HepG2 (cell line): ENCODE data around the gene TMC4. TPM values are rescaled to one million over a fixed set of nuclear protein-coding genes. Genes with fewer than 3 reads are reported as not detected.

Experiments used
- CREB1 ChIP-seq, 2 experiments: fragments of 450-650 bp in 1 of 2; IDR thresholded peaks; 2 replicates each; pipeline ENCODE4 v1.6.1; 2016 to 2017; ENCODE audit warnings: control low read depth in 1 of 2, mild to moderate bottlenecking in 1 of 2, missing compliant biosample characterization in 1 of 2, missing genetic modification characterization in 1 of 2
- HDAC6 ChIP-seq: fragments of 200-600 bp; sonication (generic); IDR thresholded peaks from 2 replicates; pipeline ENCODE4 v1.7.0; 2017; ENCODE audit warnings: mild to moderate bottlenecking, antibody characterized with exemption, low read length, low read depth
- HNRNPUL1 ChIP-seq: fragments of 200-400 bp; formaldehyde crosslinking; IDR thresholded peaks from 2 replicates; pipeline ENCODE4 v1.6.1; 2017; ENCODE audit warnings: low read depth, mild to moderate bottlenecking, low read length, moderate library complexity
- HOXA5 ChIP-seq: sonication (generic); formaldehyde crosslinking; IDR thresholded peaks from 2 replicates; pipeline ENCODE4 v1.4.0; 2020; ENCODE audit warnings: missing genetic modification reagents
- MAF1 ChIP-seq: sonication (generic); formaldehyde crosslinking; IDR thresholded peaks from 2 replicates; pipeline ENCODE4 v1.5.0; 2020; ENCODE audit warnings: missing genetic modification reagents, borderline replicate concordance
- MXI1 ChIP-seq: IDR thresholded peaks from 3 replicates; pipeline ENCODE4 v1.6.1; 2012; ENCODE audit warnings: low read depth, low read length, inconsistent platforms, borderline replicate concordance
- NCOA2 ChIP-seq: sonication (generic); formaldehyde crosslinking; IDR thresholded peaks from 2 replicates; pipeline ENCODE4 v1.8.0; 2022; ENCODE audit warnings: inconsistent platforms
- PHF21A ChIP-seq: sonication (generic); formaldehyde crosslinking; IDR thresholded peaks from 2 replicates; pipeline ENCODE4 v1.5.0; 2020; ENCODE audit warnings: mild to moderate bottlenecking, missing genetic modification reagents
- SMARCC2 ChIP-seq: fragments of 450-650 bp; IDR thresholded peaks from 2 replicates; pipeline ENCODE4 v1.6.1; 2017; ENCODE audit warnings: antibody characterized with exemption, mild to moderate bottlenecking
- ZBTB49 ChIP-seq: sonication (generic); formaldehyde crosslinking; IDR thresholded peaks from 2 replicates; pipeline ENCODE4 v1.4.0; 2020; ENCODE audit warnings: missing genetic modification reagents, borderline replicate concordance
- ZFP36 ChIP-seq: fragments of 150-350 bp; IDR thresholded peaks from 2 replicates; pipeline ENCODE4 v1.6.1; 2018; ENCODE audit warnings: borderline replicate concordance, low read length, low read depth; ENCODE audit not compliant: partially characterized antibody
- ZFP36L1 ChIP-seq: sonication (generic); formaldehyde crosslinking; IDR thresholded peaks from 2 replicates; pipeline ENCODE4 v1.8.0; 2022; ENCODE audit warnings: mild to moderate bottlenecking, missing genetic modification reagents, moderate library complexity
- ZFY ChIP-seq: sonication (generic); formaldehyde crosslinking; IDR thresholded peaks from 2 replicates; pipeline ENCODE4 v1.4.0; 2020; ENCODE audit warnings: missing genetic modification reagents
- ZNF136 ChIP-seq: sonication (generic); formaldehyde crosslinking; IDR thresholded peaks from 2 replicates; pipeline ENCODE4 v1.8.1; 2022; ENCODE audit warnings: low read depth, mild to moderate bottlenecking, moderate library complexity, missing genetic modification reagents
- ZNF230 ChIP-seq: sonication (generic); formaldehyde crosslinking; IDR thresholded peaks from 2 replicates; pipeline ENCODE4 v1.4.0; 2020; ENCODE audit warnings: mild to moderate bottlenecking, missing genetic modification reagents
- ZNF274 ChIP-seq: sonication (generic); formaldehyde crosslinking; IDR thresholded peaks from 2 replicates; pipeline ENCODE4 v1.5.1; 2020; ENCODE audit warnings: mild to moderate bottlenecking, missing genetic modification reagents
- ZNF276 ChIP-seq: sonication (generic); formaldehyde crosslinking; IDR thresholded peaks from 2 replicates; pipeline ENCODE4 v1.4.0; 2020; ENCODE audit warnings: mild to moderate bottlenecking, low read depth, missing genetic modification reagents
- ZNF441 ChIP-seq: sonication (generic); formaldehyde crosslinking; IDR thresholded peaks from 2 replicates; pipeline ENCODE4 v1.7.0; 2021; ENCODE audit warnings: missing genetic modification reagents, borderline replicate concordance
- ZNF597 ChIP-seq: sonication (generic); formaldehyde crosslinking; IDR thresholded peaks from 2 replicates; pipeline ENCODE4 v1.5.0; 2020; ENCODE audit warnings: missing genetic modification reagents
- polyA plus RNA-seq, 8 experiments: library from polyadenylated mRNA; depleted of rRNA in 3 of 8; stranded (reverse) in 7 of 8; unstranded in 1 of 8; fragments of >200 nt; fragmentation: Illumina TruSeq in 4 of 8; extraction: Trizol in 4 of 8; gene quantifications; 2 replicates each; pipeline versions ENCODE4 v1.2.1 to v1.2.3, GENCODE V29; 2011 to 2016; ENCODE audit warnings: low read depth in 4 of 8, missing spikeins in 1 of 8, mixed read lengths in 1 of 8; ENCODE audit not compliant: insufficient read depth in 1 of 8
- total RNA-seq, 5 experiments: library from RNA; depleted of rRNA; stranded (reverse); fragments of >200 nt; fragmentation: Illumina TruSeq; extraction: Trizol; gene quantifications; 2 replicates each; pipeline ENCODE4 v1.2.3, GENCODE V29; 2016; ENCODE audit warnings: low read depth in 1 of 5

TMC4 gene
- total and polyA plus RNA-seq, 2 of the 13 experiments (the other 11 are each of a cell fraction or from before 2014, with no cell fraction given), result 0.13 to 0.24 TPM

- peak; percentile 30; the same call in 1 of the 2 replicates for TF ChIP-seq HOXA5 (CRISPR knock-in tag)
- no peak; the same call in 1 of the 2 replicates for TF ChIP-seq ZNF274 (CRISPR knock-in tag)
- no peak for TF ChIP-seq ZNF597 (CRISPR knock-in tag)
- no peak for TF ChIP-seq ZNF136 (CRISPR knock-in tag)
- peak; percentile 60; the same call in 1 of the 3 replicates for TF ChIP-seq MXI1
- no peak for TF ChIP-seq HNRNPUL1
- TF ChIP-seq MAF1 (CRISPR knock-in tag), result no peak
- TF ChIP-seq NCOA2 (CRISPR knock-in tag), result no peak
- no peak for TF ChIP-seq ZNF276
- TF ChIP-seq ZFY (CRISPR knock-in tag), result no peak
- 0 out of 2 replicates have a peak, but pooled peaks have one; percentile 60 for TF ChIP-seq ZBTB49 (CRISPR knock-in tag)
- TF ChIP-seq CREB1 (IDR thresholded peaks at IDR 0.05), result peak; percentile 83
- TF ChIP-seq CREB1 (CRISPR knock-in tag; IDR thresholded peaks at IDR 0.05), result peak; percentile 32; the same call in 1 of the 2 replicates
- peak; percentile 37; the same call in 1 of the 2 replicates for TF ChIP-seq ZFP36L1 (CRISPR knock-in tag)
- no peak for TF ChIP-seq HDAC6
- TF ChIP-seq ZFP36, result no peak
- no peak for TF ChIP-seq ZNF441
- TF ChIP-seq PHF21A (CRISPR knock-in tag), result peak; percentile 79
- TF ChIP-seq SMARCC2, result no peak
- TF ChIP-seq ZNF230 (CRISPR knock-in tag), result no peak
Observed at GRCh38 chr19:54189735-54190502, 17.0 kb upstream of the TMC4 start (continued).
